KMS-11 (cell line): ENCODE measurements around the gene HNRNPUL1.

Experiments used
- H2AFZ ChIP-seq: fragments of 200-600 bp; sonication (generic); 2 replicates; pipeline ENCODE4 v1.6.1; 2016; ENCODE audit warnings: antibody characterized with exemption, mixed run types, low read depth
- H3K27ac ChIP-seq: fragments of 200-600 bp; sonication (generic); 2 replicates; pipeline ENCODE4 v1.6.1; 2016; ENCODE audit warnings: mild to moderate bottlenecking, mixed run types
- H3K27me3 ChIP-seq: fragments of 200-600 bp; sonication (generic); 2 replicates; pipeline ENCODE4 v1.6.1; 2017; ENCODE audit warnings: mild to moderate bottlenecking, low read depth, mixed run types, moderate library complexity; ENCODE audit not compliant: insufficient read depth
- H3K36me3 ChIP-seq: fragments of 200-600 bp; sonication (generic); 2 replicates; pipeline ENCODE4 v1.6.1; 2017; ENCODE audit warnings: mild to moderate bottlenecking, mixed run types; ENCODE audit not compliant: insufficient read depth
- H3K4me1 ChIP-seq: fragments of 200-600 bp; sonication (generic); 2 replicates; pipeline ENCODE4 v1.6.1; 2016; ENCODE audit warnings: mild to moderate bottlenecking, low read depth, mixed run types; ENCODE audit not compliant: poor library complexity, severe bottlenecking
- H3K4me2 ChIP-seq: fragments of 200-600 bp; sonication (generic); 2 replicates; pipeline ENCODE4 v1.7.0; 2016; ENCODE audit warnings: mild to moderate bottlenecking, mixed run types
- H3K4me3 ChIP-seq: fragments of 200-600 bp; sonication (generic); IDR thresholded peaks from 2 replicates; pipeline ENCODE4 v1.6.1; 2017; ENCODE audit warnings: low read depth, low read length, mixed read lengths; ENCODE audit not compliant: insufficient read depth
- H3K79me2 ChIP-seq: fragments of 200-600 bp; sonication (generic); 2 replicates; pipeline ENCODE4 v1.6.1; 2016; ENCODE audit warnings: low read depth, mixed run types; ENCODE audit not compliant: insufficient read depth
- H3K9ac ChIP-seq: fragments of 200-600 bp; sonication (generic); 2 replicates; pipeline ENCODE4 v1.6.1; 2016; ENCODE audit warnings: mild to moderate bottlenecking, mixed run types
- H4K20me1 ChIP-seq: fragments of 200-600 bp; sonication (generic); 2 replicates; pipeline ENCODE4 v1.6.1; 2016; ENCODE audit warnings: mild to moderate bottlenecking, mixed run types; ENCODE audit not compliant: insufficient read depth
- CTCF ChIP-seq: fragments of 200-600 bp; sonication (generic); conservative IDR thresholded peaks from 2 replicates; pipeline ENCODE4 v1.6.1; 2017; ENCODE audit warnings: low read depth, mild to moderate bottlenecking, antibody characterized with exemption, low read length, moderate library complexity, mixed read lengths

The HNRNPUL1 gene

GRCh38 chr19:41334793-41335192 is 70.6 kb downstream of the HNRNPUL1 start:
- Histone ChIP-seq H3K36me3 (peaks cover 8% of the 10 kb centered on the region; the same call in 1 of the 2 replicates), H4K20me1 (no peaks in the 10 kb centered on the region), H3K4me1 (no peaks in the 10 kb centered on the region), H3K79me2 (0 out of 2 replicates have a peak, but pooled peaks cover 12% of the 10 kb centered on the region), H2AFZ (no peak overlapping the region), H3K27me3 (no peaks in the 10 kb centered on the region), H3K4me3 (no peak overlapping the region), H3K27ac (no peak overlapping the region), H3K9ac (no peak overlapping the region), H3K4me2 (no peak overlapping the region)
- TF ChIP-seq CTCF = no peak

- H3K79me2 ChIP-seq = 0 out of 2 replicates have a peak, but pooled peaks cover 12% of the 10 kb centered on the region
- H3K4me3 ChIP-seq = no peak overlapping the region
- no peak overlapping the region for H2AFZ ChIP-seq
- H4K20me1 ChIP-seq = no peaks in the 10 kb centered on the region
- peaks cover 8% of the 10 kb centered on the region; the same call in 1 of the 2 replicates for H3K36me3 ChIP-seq
- no peaks in the 10 kb centered on the region for H3K27me3 ChIP-seq
- H3K27ac ChIP-seq = no peak overlapping the region
- no peak for TF ChIP-seq CTCF
- H3K4me2 ChIP-seq = no peak overlapping the region
- no peaks in the 10 kb centered on the region for H3K4me1 ChIP-seq
- no peak overlapping the region for H3K9ac ChIP-seq
Measured at GRCh38 chr19:41335467-41335866, 71.3 kb downstream of the HNRNPUL1 start.

GRCh38 chr19:41339936-41340335 is 75.8 kb downstream of the HNRNPUL1 start:
- no peak for TF ChIP-seq CTCF
- Histone ChIP-seq H3K27me3 (no peaks in the 10 kb centered on the region), H3K79me2 (no peaks in the 10 kb centered on the region; the same call in 1 of the 2 replicates), H3K4me3 (no peak overlapping the region), H3K4me1 (no peaks in the 10 kb centered on the region), H3K36me3 (peaks cover 8% of the 10 kb centered on the region; the same call in 1 of the 2 replicates), H3K4me2 (no peak overlapping the region), H4K20me1 (no peaks in the 10 kb centered on the region), H3K9ac (no peak overlapping the region), H2AFZ (no peak overlapping the region), H3K27ac (no peak overlapping the region)

- Histone ChIP-seq H3K9ac (no peak overlapping the region), H3K4me2 (no peak overlapping the region), H4K20me1 (no peaks in the 10 kb centered on the region), H3K4me1 (no peaks in the 10 kb centered on the region), H3K79me2 (no peaks in the 10 kb centered on the region; the same call in 1 of the 2 replicates), H3K27me3 (no peaks in the 10 kb centered on the region), H3K4me3 (no peak overlapping the region), H2AFZ (no peak overlapping the region), H3K36me3 (peaks cover 3% of the 10 kb centered on the region; the same call in 1 of the 2 replicates), H3K27ac (no peak overlapping the region)
- TF ChIP-seq CTCF = no peak
Measured at GRCh38 chr19:41341669-41342490, 77.7 kb downstream of the HNRNPUL1 start.
